ENCODE data around the gene SNRPD3. TPM values are rescaled to one million over a fixed set of nuclear protein-coding genes. Genes with fewer than 3 reads are reported as not detected.

The SNRPD3 gene
- total RNA-seq, 1 donor from 2014 or later: 84.9 TPM

- H3K36me3 Mint-ChIP-seq (ENCODE audit: unreplicated experiment): no peaks in the 10 kb centered on the region
- H3K27ac Mint-ChIP-seq (ENCODE audit: unreplicated experiment): peak overlapping the region; percentile 41
- H3K4me3 Mint-ChIP-seq (ENCODE audit: unreplicated experiment): no peak overlapping the region
These were observed 27.7 kb downstream of the SNRPD3 start for GRCh38 chr22:24583221-24584165.

GRCh38 chr22:24584166-24584790 is 28.5 kb downstream of the SNRPD3 start:
- H3K27me3 Mint-ChIP-seq (ENCODE audit: unreplicated experiment): no peaks in the 10 kb centered on the region
- no peaks in the 10 kb centered on the region for H3K9me3 Mint-ChIP-seq (ENCODE audit: unreplicated experiment)
- H3K4me1 Mint-ChIP-seq (ENCODE audit: unreplicated experiment): peaks cover 9% of the 10 kb centered on the region
- H3K4me3 Mint-ChIP-seq (ENCODE audit: unreplicated experiment): no peak overlapping the region
- peak overlapping the region; percentile 41 for H3K27ac Mint-ChIP-seq (ENCODE audit: unreplicated experiment)
- no peak for DNase-seq (ENCODE audit: extremely low spot score, unreplicated experiment)
- H3K36me3 Mint-ChIP-seq (ENCODE audit: unreplicated experiment): no peaks in the 10 kb centered on the region
- TF ChIP-seq CTCF (IDR thresholded peaks at IDR 0.05): no peak

More at GRCh38 chr22:24583221-24584165, 27.7 kb downstream of the SNRPD3 start:
- no peak for TF ChIP-seq CTCF (IDR thresholded peaks at IDR 0.05)
- no peak for DNase-seq (ENCODE audit: extremely low spot score, unreplicated experiment)
- H3K9me3 Mint-ChIP-seq (ENCODE audit: unreplicated experiment): no peaks in the 10 kb centered on the region
- H3K27me3 Mint-ChIP-seq (ENCODE audit: unreplicated experiment): no peaks in the 10 kb centered on the region
- H3K4me1 Mint-ChIP-seq (ENCODE audit: unreplicated experiment): peaks cover 9% of the 10 kb centered on the region

- H3K9me3 Mint-ChIP-seq (ENCODE audit: unreplicated experiment): no peaks in the 10 kb centered on the region
- no peak overlapping the region for H3K4me3 Mint-ChIP-seq (ENCODE audit: unreplicated experiment)
- no peak for TF ChIP-seq CTCF (IDR thresholded peaks at IDR 0.05)
- DNase-seq (ENCODE audit: extremely low spot score, unreplicated experiment): no peak
- H3K36me3 Mint-ChIP-seq (ENCODE audit: unreplicated experiment): no peaks in the 10 kb centered on the region
- H3K27me3 Mint-ChIP-seq (ENCODE audit: unreplicated experiment): no peaks in the 10 kb centered on the region
- H3K27ac Mint-ChIP-seq (ENCODE audit: unreplicated experiment): no peak overlapping the region
- H3K4me1 Mint-ChIP-seq (ENCODE audit: unreplicated experiment): peaks cover 9% of the 10 kb centered on the region
These were observed 29.1 kb downstream of the SNRPD3 start for GRCh38 chr22:24584871-24585411.

GRCh38 chr22:24585461-24585860 is 29.7 kb downstream of the SNRPD3 start:
- peaks cover 9% of the 10 kb centered on the region for H3K4me1 Mint-ChIP-seq (ENCODE audit: unreplicated experiment)
- TF ChIP-seq CTCF (IDR thresholded peaks at IDR 0.05): no peak
- H3K9me3 Mint-ChIP-seq (ENCODE audit: unreplicated experiment): no peaks in the 10 kb centered on the region
- H3K36me3 Mint-ChIP-seq (ENCODE audit: unreplicated experiment): no peaks in the 10 kb centered on the region
- H3K27ac Mint-ChIP-seq (ENCODE audit: unreplicated experiment): no peak overlapping the region
- no peaks in the 10 kb centered on the region for H3K27me3 Mint-ChIP-seq (ENCODE audit: unreplicated experiment)
- no peak for DNase-seq (ENCODE audit: extremely low spot score, unreplicated experiment)
- no peak overlapping the region for H3K4me3 Mint-ChIP-seq (ENCODE audit: unreplicated experiment)
